MM.1S (cell line): ENCODE results near the gene ZFHX3.

Source experiments
- DNase-seq: peaks from one replicate; pipeline ENCODE4 v3.0.0-alpha.2; 2015
- H2AFZ ChIP-seq: fragments of 300-600 bp; sonication (generic); 2 replicates; pipeline ENCODE4 v1.6.0; 2016; ENCODE audit warnings: antibody characterized with exemption, low read length
- H3F3A ChIP-seq: fragments of 300-600 bp; sonication (generic); 2 replicates; pipeline ENCODE4 v1.6.1; 2016; ENCODE audit warnings: mild to moderate bottlenecking, antibody characterized with exemption, low read length, moderate library complexity, mixed read lengths; ENCODE audit not compliant: insufficient read depth
- H3K27ac ChIP-seq: fragments of 300-600 bp; sonication (generic); 2 replicates; pipeline ENCODE4 v1.5.1; 2016; ENCODE audit warnings: mild to moderate bottlenecking, low read length
- H3K27me3 ChIP-seq: fragments of 300-600 bp; sonication (generic); replicated peaks from 2 replicates; pipeline ENCODE4 v1.6.0; 2016; ENCODE audit warnings: low read length; ENCODE audit not compliant: insufficient read depth
- H3K36me3 ChIP-seq: fragments of 300-600 bp; sonication (generic); replicated peaks from 2 replicates; pipeline ENCODE4 v1.6.1; 2016; ENCODE audit warnings: mild to moderate bottlenecking, low read length, mixed read lengths; ENCODE audit not compliant: insufficient read depth
- H3K4me1 ChIP-seq: fragments of 300-600 bp; sonication (generic); 2 replicates; pipeline ENCODE4 v1.6.1; 2016; ENCODE audit warnings: low read length, mixed read lengths
- H3K4me2 ChIP-seq: fragments of 300-600 bp; sonication (generic); 2 replicates; pipeline ENCODE4 v1.6.0; 2016; ENCODE audit warnings: low read depth, low read length
- H3K4me3 ChIP-seq: fragments of 300-600 bp; sonication (generic); 2 replicates; pipeline ENCODE4 v1.5.1; 2016; ENCODE audit warnings: low read length, mixed read lengths
- H3K79me2 ChIP-seq: fragments of 300-600 bp; sonication (generic); 2 replicates; pipeline ENCODE4 v1.6.1; 2016; ENCODE audit warnings: mixed run types, low read length, mixed read lengths
- H3K9ac ChIP-seq: fragments of 300-600 bp; sonication (generic); 2 replicates; pipeline ENCODE4 v1.6.1; 2016; ENCODE audit warnings: low read length, mixed read lengths
- H3K9me2 ChIP-seq: fragments of 300-600 bp; sonication (generic); replicated peaks from 2 replicates; pipeline ENCODE4 v1.6.1; 2016; ENCODE audit warnings: mild to moderate bottlenecking, low read length, mixed read lengths; ENCODE audit not compliant: insufficient read depth
- H3K9me3 ChIP-seq: fragments of 300-600 bp; sonication (generic); replicated peaks from 2 replicates; pipeline ENCODE4 v1.6.1; 2016; ENCODE audit warnings: mild to moderate bottlenecking, low read length, mixed read lengths; ENCODE audit not compliant: insufficient read depth
- H4K20me1 ChIP-seq: fragments of 300-600 bp; sonication (generic); 2 replicates; pipeline ENCODE4 v1.6.1; 2016; ENCODE audit warnings: mild to moderate bottlenecking, low read length, moderate library complexity, mixed read lengths; ENCODE audit not compliant: insufficient read depth
- EZH2 ChIP-seq: fragments of 300-600 bp; sonication (generic); optimal IDR thresholded peaks from 2 replicates; pipeline ENCODE3; 2017; ENCODE audit warnings: low read depth, mild to moderate bottlenecking, antibody characterized with exemption, low read length, mixed read lengths
- EZH2phosphoT487 ChIP-seq: fragments of 300-600 bp; sonication (generic); IDR thresholded peaks from 2 replicates; pipeline ENCODE4 v1.6.1; 2018; ENCODE audit warnings: antibody characterized with exemption, low read length
- TF ChIP-seq, protein P1 (sequence below): fragments of 300-600 bp; sonication (generic); IDR thresholded peaks from 2 replicates; pipeline ENCODE4 v1.5.1; 2016; ENCODE audit warnings: antibody characterized with exemption, low read length, mixed read lengths

Gene ZFHX3

DNA sequence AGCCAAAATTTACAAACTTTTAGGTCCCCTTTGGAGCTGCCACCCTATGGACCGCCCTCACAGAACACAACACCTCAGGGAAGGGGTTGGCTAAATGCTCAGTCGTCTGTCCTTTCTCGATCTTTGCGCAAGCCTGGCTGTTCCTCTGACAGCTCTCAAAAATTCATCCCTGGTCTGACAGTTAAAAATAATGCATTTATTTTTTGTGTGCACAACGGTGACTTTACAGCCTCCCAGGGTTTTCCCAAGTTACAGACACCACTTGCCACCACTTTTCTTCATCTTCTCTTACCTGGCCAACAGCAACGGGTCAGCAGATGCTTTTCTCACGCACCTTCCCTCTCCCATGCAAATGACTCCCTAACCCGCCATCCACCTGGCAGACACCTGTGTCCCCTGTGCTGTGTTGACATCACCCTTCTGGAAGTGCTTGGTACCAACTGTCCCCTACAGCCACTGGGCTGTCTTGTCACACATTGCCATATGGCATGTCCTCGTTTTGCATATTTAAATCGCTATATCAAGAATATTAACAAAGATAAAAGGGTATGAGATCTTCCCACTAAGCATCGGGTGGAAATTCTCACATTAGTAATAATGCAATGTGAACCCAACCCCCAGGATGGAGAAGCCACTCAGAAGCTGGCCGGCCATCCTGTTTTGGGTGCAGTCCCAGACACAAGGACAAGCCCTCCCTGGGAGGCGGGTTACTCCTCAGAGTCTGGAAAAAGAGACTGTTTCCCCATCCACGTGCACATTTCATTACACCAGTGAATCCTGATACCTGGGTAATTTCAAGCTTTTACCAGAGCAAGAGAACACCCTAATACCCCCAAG is 187.0 kb downstream of the ZFHX3 start:
- Histone ChIP-seq H2AFZ (no peak overlapping the region), H3K79me2 (no peaks in the 10 kb centered on the region), H3K4me1 (no peaks in the 10 kb centered on the region), H3K4me3 (no peak overlapping the region), H3K4me2 (no peak overlapping the region), H4K20me1 (no peaks in the 10 kb centered on the region), H3K27me3 (no peaks in the 10 kb centered on the region), H3K27ac (no peak overlapping the region), H3K36me3 (no peaks in the 10 kb centered on the region), H3F3A (no peaks in the 10 kb centered on the region), H3K9me2 (no peaks in the 10 kb centered on the region), H3K9ac (no peak overlapping the region), H3K9me3 (no peaks in the 10 kb centered on the region)
- no peak for DNase-seq
- TF ChIP-seq EZH2 (no peak), EZH2phosphoT487 (no peak)
- TF ChIP-seq, protein P1, sequence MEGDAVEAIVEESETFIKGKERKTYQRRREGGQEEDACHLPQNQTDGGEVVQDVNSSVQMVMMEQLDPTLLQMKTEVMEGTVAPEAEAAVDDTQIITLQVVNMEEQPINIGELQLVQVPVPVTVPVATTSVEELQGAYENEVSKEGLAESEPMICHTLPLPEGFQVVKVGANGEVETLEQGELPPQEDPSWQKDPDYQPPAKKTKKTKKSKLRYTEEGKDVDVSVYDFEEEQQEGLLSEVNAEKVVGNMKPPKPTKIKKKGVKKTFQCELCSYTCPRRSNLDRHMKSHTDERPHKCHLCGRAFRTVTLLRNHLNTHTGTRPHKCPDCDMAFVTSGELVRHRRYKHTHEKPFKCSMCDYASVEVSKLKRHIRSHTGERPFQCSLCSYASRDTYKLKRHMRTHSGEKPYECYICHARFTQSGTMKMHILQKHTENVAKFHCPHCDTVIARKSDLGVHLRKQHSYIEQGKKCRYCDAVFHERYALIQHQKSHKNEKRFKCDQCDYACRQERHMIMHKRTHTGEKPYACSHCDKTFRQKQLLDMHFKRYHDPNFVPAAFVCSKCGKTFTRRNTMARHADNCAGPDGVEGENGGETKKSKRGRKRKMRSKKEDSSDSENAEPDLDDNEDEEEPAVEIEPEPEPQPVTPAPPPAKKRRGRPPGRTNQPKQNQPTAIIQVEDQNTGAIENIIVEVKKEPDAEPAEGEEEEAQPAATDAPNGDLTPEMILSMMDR: no peak

DNA sequence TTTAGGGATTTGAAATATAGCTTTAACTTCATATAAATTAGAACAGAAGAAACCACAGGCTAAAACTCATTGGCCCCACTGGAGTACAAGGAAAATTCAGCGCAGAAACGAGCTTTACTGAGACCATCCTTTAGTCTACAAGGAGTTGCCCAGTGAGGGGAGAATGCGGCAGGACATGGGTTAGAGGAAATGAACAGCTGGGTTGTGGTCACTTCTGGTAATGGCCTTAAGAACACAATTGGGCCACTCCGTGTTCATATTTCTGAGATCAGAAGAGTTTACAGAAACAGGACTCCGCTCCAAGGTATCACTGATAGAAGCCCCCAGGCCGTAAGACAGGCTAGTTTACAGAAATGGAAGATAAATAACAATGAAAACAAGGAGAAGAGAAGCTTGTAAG is 188.3 kb downstream of the ZFHX3 start:
- H4K20me1 ChIP-seq: no peaks in the 10 kb centered on the region
- no peak overlapping the region for H2AFZ ChIP-seq
- H3K36me3 ChIP-seq: no peaks in the 10 kb centered on the region
- H3K4me2 ChIP-seq: no peak overlapping the region
- H3K4me1 ChIP-seq: no peaks in the 10 kb centered on the region
- TF ChIP-seq EZH2: no peak
- no peak for TF ChIP-seq EZH2phosphoT487
- TF ChIP-seq, protein P1: no peak
- H3K4me3 ChIP-seq: no peak overlapping the region
- no peak overlapping the region for H3K9ac ChIP-seq
- DNase-seq: no peak
- H3K27ac ChIP-seq: no peak overlapping the region
- H3K27me3 ChIP-seq: no peaks in the 10 kb centered on the region
- no peaks in the 10 kb centered on the region for H3K9me3 ChIP-seq
- no peaks in the 10 kb centered on the region for H3F3A ChIP-seq
- no peaks in the 10 kb centered on the region for H3K9me2 ChIP-seq
- H3K79me2 ChIP-seq: no peaks in the 10 kb centered on the region

DNA sequence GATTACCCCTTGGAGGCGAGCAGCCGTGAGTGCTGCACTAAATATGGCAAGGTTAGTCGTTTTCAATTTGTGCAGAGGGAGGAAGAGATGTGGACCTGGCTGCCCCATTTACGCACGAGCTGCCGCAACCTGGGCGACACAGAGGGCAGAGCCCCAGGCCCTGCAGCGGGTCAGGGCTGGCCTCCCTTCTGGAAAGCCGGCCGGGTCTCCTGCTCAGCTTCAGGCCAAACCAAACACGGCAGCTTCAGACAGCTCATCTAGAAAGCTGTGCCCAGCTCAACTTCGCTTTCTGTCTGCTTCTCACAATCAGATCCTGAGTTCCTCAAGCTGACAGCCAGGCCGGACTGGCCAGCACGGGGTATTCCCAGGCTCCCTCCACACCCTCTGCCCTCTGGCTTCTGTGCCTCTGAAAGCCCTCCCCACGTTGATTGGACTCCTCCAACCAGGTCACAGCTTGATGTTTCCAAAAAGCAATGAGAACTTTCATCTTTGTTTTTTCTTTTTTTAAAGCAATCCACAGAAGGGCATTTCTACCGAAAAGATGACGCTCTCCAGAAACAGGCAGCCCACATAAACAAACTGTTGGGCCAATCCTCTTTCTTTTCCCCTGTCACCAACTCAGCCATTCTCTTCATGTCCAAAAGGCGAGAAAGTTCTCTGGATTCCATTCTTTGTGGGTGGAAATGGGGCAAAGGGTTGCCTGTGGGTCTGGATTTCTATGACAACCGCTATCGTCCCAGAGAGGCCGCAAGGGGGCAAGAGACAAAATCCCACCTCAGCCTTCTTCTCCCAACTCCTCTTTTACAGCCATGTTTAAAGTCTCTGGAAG is 189.0 kb downstream of the ZFHX3 start:
- no peaks in the 10 kb centered on the region for H3K4me1 ChIP-seq
- DNase-seq: no peak
- no peaks in the 10 kb centered on the region for H3F3A ChIP-seq
- no peak overlapping the region for H3K4me3 ChIP-seq
- H3K79me2 ChIP-seq: no peaks in the 10 kb centered on the region
- H3K9me3 ChIP-seq: no peaks in the 10 kb centered on the region
- no peaks in the 10 kb centered on the region for H3K27me3 ChIP-seq
- H3K9ac ChIP-seq: no peak overlapping the region
- H4K20me1 ChIP-seq: no peaks in the 10 kb centered on the region
- no peaks in the 10 kb centered on the region for H3K36me3 ChIP-seq
- no peak overlapping the region for H3K4me2 ChIP-seq
- H3K27ac ChIP-seq: no peak overlapping the region
- H3K9me2 ChIP-seq: no peaks in the 10 kb centered on the region
- no peak for TF ChIP-seq EZH2phosphoT487
- TF ChIP-seq, protein P1: no peak
- no peak for TF ChIP-seq EZH2
- H2AFZ ChIP-seq: no peak overlapping the region
